Naive thymus-derived CD4-positive, alpha-beta T cell (primary cell): ENCODE measurements around the gene WSCD2. TPM values are rescaled to one million over a fixed set of nuclear protein-coding genes. Genes with fewer than 3 reads are reported as not detected.

ENCODE experiments used
- ATAC-seq: fragments of 150-1000 bp; cut with Tn5 transposase; 2 replicates; pipeline ENCODE4 v1.10.0; 2021; ENCODE audit warnings: mild to moderate bottlenecking, moderate library complexity
- CTCF ChIA-PET: fragments of 350-600 bp; sonication (Branson Sonifier 250); formaldehyde crosslinking; loops from one replicate; lab custom pipeline; 2021; ENCODE audit warnings: antibody characterized with exemption; lab: Charles Lee
- POLR2A ChIA-PET: fragments of 350-600 bp; sonication (Branson Sonifier 250); formaldehyde crosslinking; loops from one replicate; lab custom pipeline; 2021; ENCODE audit warnings: antibody characterized with exemption, inconsistent platforms; lab: Charles Lee
- DNase-seq, 9 donors: peaks; one replicate each; pipeline versions ENCODE4 v3.0.0 to v3.0.0-alpha.2; 2020 to 2022; ENCODE audit warnings: mixed read lengths in 1 of 9
- H3K27ac ChIP-seq: one replicate; pipeline ENCODE4 v1.7.0; 2013; ENCODE audit warnings: mild to moderate bottlenecking, low read depth, low read length, moderate library complexity
- H3K27me3 ChIP-seq, 2 donors: one replicate each; pipeline ENCODE4 v1.7.0; 2013; ENCODE audit warnings: low read length in 2 of 2, mild to moderate bottlenecking in 2 of 2, moderate library complexity in 2 of 2; ENCODE audit not compliant: control insufficient read depth in 2 of 2, insufficient read depth in 2 of 2
- H3K36me3 ChIP-seq, 3 experiments: 1 replicate in 2 of 3; 2 replicates in 1 of 3; pipeline ENCODE4 v1.7.0; 2013; ENCODE audit warnings: low read length in 3 of 3, mild to moderate bottlenecking in 3 of 3, moderate library complexity in 1 of 3; ENCODE audit not compliant: insufficient read depth in 3 of 3, control insufficient read depth in 2 of 3
- H3K4me1 ChIP-seq, 2 donors: one replicate each; pipeline ENCODE4 v1.7.0; 2013; ENCODE audit warnings: low read length in 2 of 2, mild to moderate bottlenecking in 2 of 2, moderate library complexity in 1 of 2; ENCODE audit not compliant: control insufficient read depth in 2 of 2, insufficient read depth in 2 of 2
- H3K4me3 ChIP-seq: 2 replicates; pipeline ENCODE4 v1.7.0; 2013; ENCODE audit warnings: mild to moderate bottlenecking, low read length
- H3K9me3 ChIP-seq, 3 experiments: 1 replicate in 2 of 3; 2 replicates in 1 of 3; pipeline ENCODE4 v1.7.0; 2013; ENCODE audit warnings: low read length in 3 of 3; ENCODE audit not compliant: control insufficient read depth in 2 of 3
- H3K27ac Mint-ChIP-seq, 9 donors: one replicate each; pipeline ENCODE4 v1.8.0; 2020 to 2022; ENCODE audit warnings: mixed read lengths in 9 of 9, mild to moderate bottlenecking in 8 of 9, moderate library complexity in 5 of 9, inconsistent platforms in 2 of 9
- H3K27me3 Mint-ChIP-seq, 5 donors: one replicate each; pipeline ENCODE4 v1.8.0; 2021 to 2022; ENCODE audit warnings: mixed read lengths in 5 of 5, mild to moderate bottlenecking in 1 of 5
- H3K36me3 Mint-ChIP-seq, 5 donors: one replicate each; pipeline ENCODE4 v1.8.0; 2020 to 2022; ENCODE audit warnings: mixed read lengths in 5 of 5, mild to moderate bottlenecking in 3 of 5, inconsistent platforms in 1 of 5
- H3K4me1 Mint-ChIP-seq, 7 donors: one replicate each; pipeline ENCODE4 v1.8.0; 2020 to 2022; ENCODE audit warnings: mixed read lengths in 7 of 7, mild to moderate bottlenecking in 3 of 7, inconsistent platforms in 1 of 7
- H3K4me3 Mint-ChIP-seq, 10 donors: one replicate each; pipeline ENCODE4 v1.8.0; 2020 to 2022; ENCODE audit warnings: mild to moderate bottlenecking in 10 of 10, mixed read lengths in 10 of 10, moderate library complexity in 6 of 10, inconsistent platforms in 2 of 10
- H3K9me3 Mint-ChIP-seq, 11 donors: one replicate each; pipeline ENCODE4 v1.8.0; 2020 to 2022; ENCODE audit warnings: mixed read lengths in 11 of 11, mild to moderate bottlenecking in 4 of 11, inconsistent platforms in 1 of 11, moderate library complexity in 1 of 11
- intact Hi-C, 2 donors: fragments of 100-400 bp; cut with micrococcal nuclease; formaldehyde crosslinking; loops; one replicate each; pipeline ENCODE4 v1.15.1; 2023
- polyA plus RNA-seq, 2 donors: library from polyadenylated mRNA; unstranded; fragments of 300-500 nt; fragmentation: Illumina TruSeq; gene quantifications; one replicate each; pipeline ENCODE4 v1.2.3, GENCODE V29; 2021
- total RNA-seq, 6 experiments: library from RNA in 5 of 6; stranded (reverse) in 5 of 6; gene quantifications; 1 replicate in 5 of 6; 2 replicates in 1 of 6; pipeline ENCODE4 v1.2.3 and lab custom pipeline; 2021 to 2026

Gene WSCD2
- total and polyA plus RNA-seq, 7 experiments from 2014 or later, result not detected

DNA sequence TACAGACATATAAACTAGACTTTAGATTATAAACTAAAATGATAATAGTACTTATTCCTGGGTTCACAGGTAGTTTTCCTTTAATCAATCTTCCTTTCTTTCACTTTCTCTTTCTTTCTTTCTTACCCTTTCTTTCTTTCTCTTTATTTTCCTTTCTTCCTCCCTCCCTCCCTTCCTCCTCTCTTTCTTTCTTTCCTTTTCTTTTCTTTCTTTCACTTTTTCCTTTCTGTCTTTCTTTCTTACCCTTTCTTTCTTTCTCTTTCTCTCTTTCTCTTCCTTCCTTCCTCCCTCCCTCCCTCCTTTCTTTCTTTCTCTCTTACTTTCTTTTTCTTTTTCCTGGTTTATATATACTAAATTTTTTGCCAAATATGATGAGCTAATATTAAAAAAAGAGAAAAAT, 148.5 kb downstream of the WSCD2 start:
- Mint-ChIP-seq H3K4me3 (no peak overlapping the region), H3K27me3 (peaks cover 5 to 35% (median 8%) of the 10 kb centered on the region in 5 donors), H3K4me1 (peaks cover 0 to 4% (median 0%) of the 10 kb centered on the region in 7 donors), H3K27ac (no peak overlapping the region), H3K36me3 (no peaks in the 10 kb centered on the region), H3K9me3 (peaks cover 0 to 10% (median 0%) of the 10 kb centered on the region in 11 donors)
- Histone ChIP-seq H3K9me3 (no peaks in the 10 kb centered on the region), H3K4me3 (no peak overlapping the region), H3K36me3 (no peaks in the 10 kb centered on the region), H3K27ac (no peak overlapping the region), H3K4me1 (no peaks in the 10 kb centered on the region), H3K27me3 (no peaks in the 10 kb centered on the region)
- ChIA-PET POLR2A (interaction anchor here (0.8 kb wide), 1 partner anchor 655 kb away, joined by 3 read pairs; no protein-coding TSS in a partner anchor), CTCF (no interaction called here)
- DNase-seq (no peak), ATAC-seq (no peak)
- intact Hi-C loops, result no loop called here

DNA sequence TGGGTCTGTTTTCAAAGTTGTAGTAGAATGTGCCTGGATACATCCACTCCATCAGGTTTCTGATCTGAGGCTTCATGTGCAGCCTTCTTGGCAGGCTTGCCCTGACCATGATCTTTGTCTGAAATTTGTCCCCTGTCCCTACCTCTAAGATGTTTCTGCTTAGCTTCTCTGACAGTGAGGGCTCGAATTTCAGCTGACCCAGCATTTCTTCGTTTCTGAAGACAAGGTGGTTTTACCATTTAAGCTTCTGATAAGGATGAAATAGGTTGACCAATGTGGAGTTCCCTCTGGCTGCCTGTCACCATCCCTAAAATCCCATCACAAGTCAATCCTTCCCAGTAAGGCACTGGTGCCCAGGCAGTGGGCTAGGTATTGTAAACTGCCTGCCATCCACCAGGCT, 153.1 kb downstream of the WSCD2 start:
- H3K9me3 Mint-ChIP-seq, result peaks cover 0 to 2% (median 0%) of the 10 kb centered on the region in 11 donors
- H3K4me3 Mint-ChIP-seq, result no peak overlapping the region
- DNase-seq, result no peak
- H3K4me1 ChIP-seq, result no peaks in the 10 kb centered on the region
- peaks cover 7 to 38% (median 21%) of the 10 kb centered on the region in 5 donors for H3K27me3 Mint-ChIP-seq
- peaks cover 0 to 16% (median 0%) of the 10 kb centered on the region in 7 donors for H3K4me1 Mint-ChIP-seq
- CTCF ChIA-PET, result no interaction called here
- no peak overlapping the region for H3K27ac ChIP-seq
- H3K36me3 Mint-ChIP-seq, result no peaks in the 10 kb centered on the region
- H3K27me3 ChIP-seq, result no peaks in the 10 kb centered on the region
- H3K4me3 ChIP-seq, result no peak overlapping the region
- POLR2A ChIA-PET, result no interaction called here
- intact Hi-C loops, result no loop called here
- no peaks in the 10 kb centered on the region for H3K9me3 ChIP-seq
- no peaks in the 10 kb centered on the region for H3K36me3 ChIP-seq
- ATAC-seq, result no peak
- H3K27ac Mint-ChIP-seq, result no peak overlapping the region

DNA sequence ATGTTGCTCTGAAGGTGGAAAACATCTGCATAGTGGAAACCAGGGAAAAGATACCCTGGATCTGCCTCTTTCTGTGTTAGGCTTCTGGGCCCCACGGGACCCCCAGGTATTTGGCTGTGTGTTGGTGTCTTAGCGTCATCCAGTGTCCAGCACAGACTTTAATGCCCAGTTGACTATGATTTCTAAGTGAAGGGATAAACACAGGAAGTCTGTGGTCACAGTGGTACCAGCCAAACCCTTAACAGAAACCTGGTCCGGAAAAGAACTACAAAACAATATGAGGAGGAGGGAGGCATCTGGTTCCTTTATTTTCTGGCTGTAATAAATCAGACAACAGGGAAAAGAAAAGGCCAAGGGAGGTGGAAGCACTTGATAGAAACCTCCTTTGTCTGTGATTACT, 153.6 kb downstream of the WSCD2 start:
- Histone ChIP-seq H3K27me3 (no peaks in the 10 kb centered on the region), H3K9me3 (no peaks in the 10 kb centered on the region), H3K27ac (no peak overlapping the region), H3K4me1 (no peaks in the 10 kb centered on the region), H3K36me3 (no peaks in the 10 kb centered on the region), H3K4me3 (no peak overlapping the region)
- H3K36me3 Mint-ChIP-seq, result no peaks in the 10 kb centered on the region
- ChIA-PET POLR2A (no interaction called here), CTCF (no interaction called here)
- no peaks in the 10 kb centered on the region for H3K9me3 Mint-ChIP-seq
- intact Hi-C loops, result no loop called here
- H3K4me3 Mint-ChIP-seq, result no peak overlapping the region
- ATAC-seq (no peak), DNase-seq (no peak)
- peaks cover 0 to 16% (median 0%) of the 10 kb centered on the region in 7 donors for H3K4me1 Mint-ChIP-seq
- H3K27me3 Mint-ChIP-seq, result peaks cover 4 to 39% (median 21%) of the 10 kb centered on the region in 5 donors
- H3K27ac Mint-ChIP-seq, result no peak overlapping the region

DNA sequence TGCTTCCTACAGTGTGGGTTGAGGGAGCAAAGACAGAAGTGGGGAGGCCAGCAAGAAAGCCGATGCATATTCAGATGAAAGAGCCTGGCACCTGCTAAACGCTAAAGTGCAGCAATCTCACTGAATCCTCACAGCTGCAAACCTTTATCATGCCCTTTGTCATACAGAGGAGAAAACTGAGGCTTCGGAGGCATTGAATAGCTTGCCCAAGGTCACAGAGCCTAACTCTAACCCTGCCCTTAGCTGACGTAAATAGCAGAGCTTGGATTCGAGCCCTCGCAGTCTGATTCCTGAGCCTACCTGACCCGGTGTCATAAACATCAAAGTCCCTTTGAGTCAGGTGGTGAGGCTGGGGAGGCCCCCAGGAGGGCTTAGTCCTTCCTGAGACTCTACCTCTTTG, 155.1 kb downstream of the WSCD2 start:
- Mint-ChIP-seq H3K36me3 (no peaks in the 10 kb centered on the region), H3K27ac (no peak overlapping the region), H3K4me1 (peaks cover 0 to 16% (median 0%) of the 10 kb centered on the region in 7 donors), H3K9me3 (no peaks in the 10 kb centered on the region), H3K27me3 (peaks cover 0 to 35% (median 21%) of the 10 kb centered on the region in 5 donors), H3K4me3 (no peak overlapping the region)
- no peak for DNase-seq
- no peaks in the 10 kb centered on the region for H3K4me1 ChIP-seq
- intact Hi-C loops, result no loop called here
- H3K9me3 ChIP-seq, result no peaks in the 10 kb centered on the region
- H3K27me3 ChIP-seq, result no peaks in the 10 kb centered on the region
- no peak overlapping the region for H3K27ac ChIP-seq
- no peak overlapping the region for H3K4me3 ChIP-seq
- H3K36me3 ChIP-seq, result no peaks in the 10 kb centered on the region
- ATAC-seq, result no peak
- ChIA-PET CTCF (no interaction called here), POLR2A (no interaction called here)

DNA sequence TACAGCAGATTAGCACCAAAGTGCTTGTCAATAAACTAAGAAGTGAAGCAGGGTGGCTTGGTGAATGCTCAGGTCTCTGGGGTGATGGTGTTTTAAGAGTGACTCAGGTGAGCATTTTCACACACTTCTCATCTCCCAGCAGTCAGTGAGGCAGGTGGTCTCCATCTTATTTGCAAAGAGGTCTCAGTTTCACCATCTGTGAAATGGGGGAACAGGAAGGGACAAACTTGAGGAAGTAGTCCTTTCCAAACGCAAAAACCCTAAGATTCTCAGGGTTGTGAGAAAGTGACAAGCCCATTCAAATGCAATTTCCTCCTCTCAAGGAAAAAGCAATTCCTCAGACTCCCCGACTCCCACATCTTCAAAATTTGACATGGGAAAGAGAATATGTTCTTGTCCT, 155.9 kb downstream of the WSCD2 start:
- H3K27ac Mint-ChIP-seq, result no peak overlapping the region
- H3K4me3 Mint-ChIP-seq, result no peak overlapping the region
- H3K4me1 ChIP-seq, result no peaks in the 10 kb centered on the region

DNA sequence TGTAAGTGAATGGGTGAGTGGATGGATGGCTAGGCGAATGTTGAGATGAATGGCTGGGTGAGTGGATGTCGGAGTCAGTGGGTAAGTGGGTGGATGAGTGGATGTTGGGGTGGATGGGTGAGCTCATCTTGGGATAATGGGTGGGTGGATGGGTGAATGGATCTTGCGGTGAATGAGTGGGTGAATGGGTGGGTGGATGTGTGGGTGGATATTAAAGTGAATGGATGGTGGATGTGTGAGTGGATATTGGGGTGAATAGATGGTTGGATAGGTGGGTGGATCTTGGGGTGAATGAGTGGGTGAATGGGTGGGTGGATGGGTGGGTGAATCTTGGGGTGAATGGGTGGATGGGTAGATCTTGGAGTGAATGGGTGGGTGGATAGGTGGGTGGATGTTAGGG, 158.1 kb downstream of the WSCD2 start:
- no peaks in the 10 kb centered on the region for H3K9me3 ChIP-seq
- Mint-ChIP-seq H3K36me3 (peaks cover 0 to 5% (median 0%) of the 10 kb centered on the region in 5 donors), H3K27me3 (peaks cover 0 to 40% (median 15%) of the 10 kb centered on the region in 5 donors), H3K4me1 (peaks cover 0 to 16% (median 0%) of the 10 kb centered on the region in 7 donors), H3K9me3 (peaks cover 0 to 7% (median 0%) of the 10 kb centered on the region in 11 donors), H3K4me3 (no peak overlapping the region), H3K27ac (no peak overlapping the region)
- no peaks in the 10 kb centered on the region for H3K27me3 ChIP-seq
- no peak for DNase-seq
- no peaks in the 10 kb centered on the region for H3K36me3 ChIP-seq
- CTCF ChIA-PET, result no interaction called here
- intact Hi-C loops, result no loop called here
- POLR2A ChIA-PET, result no interaction called here
- no peak overlapping the region for H3K4me3 ChIP-seq
- H3K27ac ChIP-seq, result no peak overlapping the region
- no peak for ATAC-seq
- H3K4me1 ChIP-seq, result no peaks in the 10 kb centered on the region

More for the DNA sequence above, 155.9 kb downstream of the WSCD2 start:
- no peak overlapping the region for H3K27ac ChIP-seq
- Mint-ChIP-seq H3K27me3 (peaks cover 0 to 40% (median 15%) of the 10 kb centered on the region in 5 donors), H3K36me3 (no peaks in the 10 kb centered on the region), H3K9me3 (no peaks in the 10 kb centered on the region), H3K4me1 (peaks cover 0 to 16% (median 0%) of the 10 kb centered on the region in 7 donors)
- no peaks in the 10 kb centered on the region for H3K36me3 ChIP-seq
- CTCF ChIA-PET, result no interaction called here
- DNase-seq (no peak), ATAC-seq (no peak)
- POLR2A ChIA-PET, result no interaction called here
- intact Hi-C loops, result no loop called here
- H3K27me3 ChIP-seq, result no peaks in the 10 kb centered on the region
- no peak overlapping the region for H3K4me3 ChIP-seq
- H3K9me3 ChIP-seq, result no peaks in the 10 kb centered on the region
